Erythroblast (primary cell): ENCODE data around the gene HTRA1.

Experiments used
- GATA1 ChIP-seq: IDR thresholded peaks from 2 replicates; pipeline ENCODE4 v1.6.1; 2011; ENCODE audit warnings: low read depth, mild to moderate bottlenecking, control low read depth, low read length, moderate library complexity
- POLR2A ChIP-seq: IDR thresholded peaks from 2 replicates; pipeline ENCODE4 v1.6.1; 2011; ENCODE audit warnings: mild to moderate bottlenecking, low read length

DNA sequence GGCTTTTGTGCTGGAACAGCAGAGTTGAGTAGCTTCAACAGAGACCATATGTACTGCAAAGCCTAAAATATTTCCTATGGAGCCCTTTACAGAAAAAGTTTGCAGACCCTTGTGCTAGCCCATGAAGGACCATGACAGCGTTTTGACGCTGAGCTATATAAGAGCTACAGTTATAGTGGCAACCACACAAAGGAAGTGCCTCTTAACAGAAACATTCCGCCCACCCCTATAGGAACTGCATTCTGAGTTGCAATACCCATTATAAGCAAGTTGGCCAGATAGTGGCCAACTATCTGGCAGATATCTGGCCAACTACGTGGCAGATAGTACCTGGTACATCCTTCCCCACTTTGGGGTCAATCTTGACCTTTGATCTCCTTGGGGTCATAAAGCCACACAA lies 51.7 kb downstream of the HTRA1 start:
- no peak for TF ChIP-seq POLR2A
- no peak for TF ChIP-seq GATA1
